ENCODE results near the gene ACTL8.

DNA sequence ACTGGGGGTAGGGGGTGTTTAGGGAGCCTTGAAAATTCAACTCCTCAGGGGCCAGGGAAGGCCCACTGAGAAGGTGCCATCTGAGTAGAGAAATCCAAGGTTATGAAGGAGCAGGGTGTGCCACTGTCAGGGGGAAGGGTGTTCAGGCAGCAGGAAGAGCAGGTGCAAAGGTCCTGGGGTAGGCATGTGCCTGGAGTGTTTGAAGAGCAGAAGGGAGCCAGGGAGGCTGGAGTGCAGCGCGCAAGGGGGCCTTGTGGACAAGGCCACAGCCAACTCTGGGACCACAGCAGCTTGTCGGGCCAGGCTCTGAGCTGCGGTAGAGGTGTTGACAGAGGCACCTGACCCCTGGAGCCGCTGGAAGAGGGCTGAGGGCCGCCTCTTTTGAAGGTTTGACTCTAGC is 19.3 kb downstream of the ACTL8 start:
- no peak for TF ChIP-seq CTCF (conservative IDR thresholded peaks at IDR 0.05; ENCODE audit: low read depth, low read length)
- no peak for TF ChIP-seq SMC3 (IDR thresholded peaks at IDR 0.05; ENCODE audit: low read depth, low read length)
- TF ChIP-seq CHD1 (IDR thresholded peaks at IDR 0.05; ENCODE audit: low read depth, low read length) = no peak
- TF ChIP-seq POLR2A (IDR thresholded peaks at IDR 0.05; ENCODE audit: low read depth, low read length) = no peak

Measured in IMR-90 (cell line).